ENCODE measurements around the gene KRTAP9-7.
"Not testable (repeated sequence)": the region's sequence is repeated elsewhere in the genome, so short reads cannot be mapped to it uniquely, and the experiment has no call there.

The KRTAP9-7 gene, protein sequence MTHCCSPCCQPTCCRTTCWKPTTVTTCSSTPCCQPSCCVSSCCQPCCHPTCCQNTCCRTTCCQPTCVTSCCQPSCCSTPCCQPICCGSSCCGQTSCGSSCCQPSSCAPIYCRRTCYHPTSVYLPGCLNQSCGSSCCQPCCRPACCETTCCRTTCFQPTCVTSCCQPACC

DNA sequence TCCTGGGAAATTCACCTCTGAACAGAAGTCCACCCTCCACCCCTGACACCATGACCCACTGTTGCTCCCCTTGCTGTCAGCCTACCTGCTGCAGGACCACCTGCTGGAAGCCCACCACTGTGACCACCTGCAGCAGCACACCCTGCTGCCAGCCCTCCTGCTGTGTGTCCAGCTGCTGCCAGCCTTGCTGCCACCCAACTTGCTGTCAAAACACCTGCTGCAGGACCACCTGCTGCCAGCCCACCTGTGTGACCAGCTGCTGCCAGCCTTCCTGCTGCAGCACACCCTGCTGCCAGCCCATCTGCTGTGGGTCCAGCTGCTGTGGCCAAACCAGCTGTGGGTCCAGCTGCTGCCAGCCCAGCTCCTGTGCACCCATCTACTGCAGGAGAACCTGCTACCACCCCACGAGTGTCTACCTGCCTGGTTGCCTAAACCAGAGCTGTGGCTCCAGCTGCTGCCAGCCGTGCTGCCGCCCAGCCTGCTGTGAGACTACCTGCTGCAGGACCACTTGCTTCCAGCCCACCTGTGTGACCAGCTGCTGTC, at the start of gene KRTAP9-7:
TSS of gene KRTAP9-7 (plus strand) at position 51 of the 543 bp plus-strand sequence. CDS start at position 51, 0 bp downstream.
- not testable (repeated sequence) for DNase-seq

DNA sequence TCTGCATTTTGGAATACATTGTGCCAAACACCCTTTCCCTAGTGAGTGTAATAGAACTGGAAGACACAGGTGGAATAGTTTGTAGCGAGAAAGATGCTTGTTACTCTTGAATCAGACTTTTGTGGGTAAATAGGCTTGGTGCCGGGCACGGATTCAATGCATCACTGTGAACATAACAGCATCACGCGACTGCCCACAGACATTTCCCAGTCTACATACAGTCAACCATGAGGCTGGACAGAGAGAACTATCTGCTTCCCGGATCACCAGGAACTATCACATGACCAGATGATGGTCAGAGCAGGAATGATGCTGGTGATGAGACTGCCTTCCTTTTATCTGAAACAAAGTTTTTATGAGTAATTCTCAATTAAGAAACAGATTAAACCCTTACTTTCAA, 49.4 kb upstream of the KRTAP9-7 start:
- no peak for DNase-seq

DNA sequence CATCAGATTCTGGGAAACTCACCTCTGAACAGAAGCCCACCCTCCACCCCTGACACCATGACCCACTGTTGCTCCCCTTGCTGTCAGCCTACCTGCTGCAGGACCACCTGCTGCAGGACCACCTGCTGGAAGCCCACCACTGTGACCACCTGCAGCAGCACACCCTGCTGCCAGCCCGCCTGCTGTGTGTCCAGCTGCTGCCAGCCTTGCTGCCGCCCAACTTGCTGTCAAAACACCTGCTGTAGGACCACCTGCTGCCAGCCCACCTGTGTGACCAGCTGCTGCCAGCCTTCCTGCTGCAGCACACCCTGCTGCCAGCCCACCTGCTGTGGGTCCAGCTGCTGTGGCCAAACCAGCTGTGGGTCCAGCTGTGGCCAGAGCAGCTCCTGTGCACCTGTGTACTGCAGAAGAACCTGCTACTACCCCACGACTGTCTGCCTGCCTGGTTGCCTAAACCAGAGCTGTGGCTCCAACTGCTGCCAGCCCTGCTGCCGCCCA, 48.9 kb upstream of the KRTAP9-7 start, which contains the start of gene KRTAP9-2:
TSS of gene KRTAP9-2 (plus strand) at position 51 of the 498 bp plus-strand sequence. CDS start at position 58, 7 bp downstream.
- not testable (repeated sequence) for DNase-seq

DNA sequence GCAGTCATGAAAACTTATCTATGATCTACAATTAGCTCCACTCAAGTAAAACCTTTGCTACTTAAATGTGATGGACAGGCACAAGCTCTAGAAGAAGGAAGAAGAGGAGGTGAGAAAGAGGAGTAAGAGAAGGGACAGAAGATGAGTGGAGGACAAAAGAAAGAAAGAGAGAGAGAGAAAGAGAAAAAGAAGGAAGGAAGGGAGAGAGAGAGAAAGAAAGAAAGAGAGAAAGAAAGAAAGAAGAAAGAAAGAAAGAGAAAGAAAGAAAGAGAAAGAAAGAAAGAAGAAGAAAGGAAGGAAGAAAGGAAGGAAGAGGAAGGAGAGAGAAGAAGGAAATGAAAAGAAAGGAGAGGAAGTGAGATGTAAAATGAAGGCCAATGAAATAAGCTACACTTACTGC, 45.4 kb upstream of the KRTAP9-7 start:
- no peak for DNase-seq

DNA sequence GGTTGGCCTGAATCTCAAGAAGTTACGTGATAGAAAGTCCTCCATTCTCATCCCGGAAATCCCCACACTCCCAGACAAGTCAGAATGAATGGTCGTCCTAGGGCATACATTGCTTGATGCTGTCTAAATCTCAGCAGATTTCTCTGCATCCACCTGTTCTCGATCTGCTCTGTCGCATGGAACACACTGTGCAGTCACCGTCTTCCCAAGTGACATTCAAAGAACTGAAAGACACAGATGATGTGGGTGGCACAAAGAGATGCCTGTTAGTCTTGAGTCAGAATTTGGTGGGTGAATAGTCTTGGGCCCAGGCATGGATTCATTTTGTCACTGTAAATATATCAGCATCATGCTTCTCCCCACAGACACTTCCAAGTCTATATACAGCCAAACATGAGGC, 43.8 kb upstream of the KRTAP9-7 start:
- DNase-seq: no peak

DNA sequence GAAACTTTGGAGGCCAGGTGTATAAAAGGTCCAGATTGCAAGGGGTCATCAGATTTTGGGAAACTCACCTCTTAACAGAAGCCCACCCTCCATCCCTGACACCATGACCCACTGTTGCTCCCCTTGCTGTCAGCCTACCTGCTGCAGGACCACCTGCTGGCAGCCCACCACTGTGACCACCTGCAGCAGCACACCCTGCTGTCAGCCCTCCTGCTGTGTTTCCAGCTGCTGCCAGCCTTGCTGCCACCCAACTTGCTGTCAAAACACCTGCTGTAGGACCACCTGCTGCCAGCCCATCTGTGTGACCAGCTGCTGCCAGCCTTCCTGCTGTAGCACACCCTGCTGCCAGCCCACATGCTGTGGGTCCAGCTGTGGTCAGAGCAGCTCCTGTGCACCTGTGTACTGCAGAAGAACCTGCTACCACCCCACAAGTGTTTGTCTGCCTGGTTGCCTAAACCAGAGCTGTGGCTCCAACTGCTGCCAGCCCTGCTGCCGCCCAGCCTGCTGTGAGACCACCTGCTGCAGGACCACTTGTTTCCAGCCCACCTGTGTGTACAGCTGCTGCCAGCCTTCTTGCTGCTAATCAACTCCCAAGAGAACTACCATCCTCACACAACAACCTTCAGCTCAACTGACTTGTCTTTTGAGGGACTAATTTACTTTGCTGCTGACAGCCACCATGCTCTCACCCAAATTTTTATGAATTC, 42.9 kb upstream of the KRTAP9-7 start, which contains the start of gene KRTAP9-3:
TSS of gene KRTAP9-3 (plus strand) at position 51 of the 707 bp plus-strand sequence. CDS start at position 104, 53 bp downstream.
- not testable (repeated sequence) for DNase-seq

DNA sequence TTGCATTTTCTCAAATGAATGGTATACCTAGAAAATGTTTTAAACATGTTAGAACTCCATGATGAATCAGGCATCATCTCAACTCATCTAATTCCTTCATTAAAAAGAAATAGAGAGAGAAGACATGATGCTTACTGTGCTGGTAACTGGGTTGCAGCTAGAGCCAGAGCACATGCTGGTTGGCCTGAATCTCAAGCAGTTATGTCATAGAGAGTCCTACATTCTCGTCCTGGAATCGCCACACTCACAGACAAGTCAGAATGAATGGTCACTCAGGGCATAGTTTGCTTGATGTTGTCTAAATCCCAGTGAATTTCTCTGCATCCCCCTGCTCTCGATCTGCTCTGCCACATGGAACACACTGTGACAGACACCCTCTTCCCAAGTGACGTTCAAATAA, 38.4 kb upstream of the KRTAP9-7 start:
- DNase-seq: not testable (repeated sequence)

DNA sequence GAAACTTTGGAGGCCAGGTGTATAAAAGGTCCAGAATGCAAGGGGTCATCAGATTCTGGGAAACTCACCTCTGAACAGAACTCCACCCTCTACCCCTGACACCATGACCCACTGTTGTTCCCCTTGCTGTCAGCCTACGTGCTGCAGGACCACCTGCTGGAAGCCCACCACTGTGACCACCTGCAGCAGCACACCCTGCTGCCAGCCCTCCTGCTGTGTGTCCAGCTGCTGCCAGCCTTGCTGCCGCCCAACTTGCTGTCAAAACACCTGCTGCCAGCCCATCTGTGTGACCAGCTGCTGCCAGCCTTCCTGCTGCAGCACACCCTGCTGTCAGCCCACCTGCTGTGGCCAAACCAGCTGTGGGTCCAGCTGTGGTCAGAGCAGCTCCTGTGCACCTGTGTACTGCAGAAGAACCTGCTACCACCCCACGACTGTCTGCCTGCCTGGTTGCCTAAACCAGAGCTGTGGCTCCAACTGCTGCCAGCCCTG, 37.5 kb upstream of the KRTAP9-7 start, which contains the start of gene KRTAP9-8:
TSS of gene KRTAP9-8 (plus strand) at position 51 of the 489 bp plus-strand sequence. CDS start at position 104, 53 bp downstream.
- not testable (repeated sequence) for DNase-seq

DNA sequence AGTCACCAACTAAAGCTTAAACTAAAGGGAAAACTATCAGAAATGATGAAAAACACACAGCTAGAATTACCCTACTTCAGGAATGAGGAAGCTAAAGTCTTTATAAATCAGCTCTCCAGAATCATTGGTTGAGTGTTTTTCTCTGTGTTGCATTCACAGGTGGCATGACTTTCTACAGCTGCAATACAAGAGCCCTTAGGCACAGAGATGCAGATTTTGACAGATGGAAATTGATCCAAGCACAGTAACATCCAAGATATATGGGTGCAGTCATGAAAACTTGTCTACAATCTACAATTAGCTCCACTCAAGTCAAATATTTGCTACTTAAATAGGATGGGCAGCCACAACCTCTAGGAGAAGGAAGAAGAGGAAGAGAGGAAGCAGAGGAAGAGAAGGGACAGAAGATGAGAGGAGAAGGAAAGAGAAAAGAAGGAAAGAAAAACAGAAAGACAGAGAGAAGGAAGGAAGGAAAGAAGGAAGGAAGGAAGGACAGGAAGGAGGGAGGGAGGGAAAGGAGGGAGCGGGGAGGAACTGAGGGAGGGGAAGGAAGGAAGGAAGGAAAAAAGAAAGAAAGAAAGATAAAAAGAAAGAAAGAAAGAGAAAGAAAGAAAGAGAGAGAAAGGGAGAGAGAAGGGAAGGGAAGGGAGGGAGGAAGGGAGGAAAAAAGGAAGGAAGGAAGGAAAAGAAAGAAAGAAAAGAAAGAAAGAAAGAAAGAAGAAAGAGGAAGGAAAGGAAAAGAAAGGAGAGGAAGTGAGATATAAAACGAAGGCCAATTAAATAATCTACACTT, 28.3 kb upstream of the KRTAP9-7 start:
- DNase-seq: not testable (repeated sequence)

DNA sequence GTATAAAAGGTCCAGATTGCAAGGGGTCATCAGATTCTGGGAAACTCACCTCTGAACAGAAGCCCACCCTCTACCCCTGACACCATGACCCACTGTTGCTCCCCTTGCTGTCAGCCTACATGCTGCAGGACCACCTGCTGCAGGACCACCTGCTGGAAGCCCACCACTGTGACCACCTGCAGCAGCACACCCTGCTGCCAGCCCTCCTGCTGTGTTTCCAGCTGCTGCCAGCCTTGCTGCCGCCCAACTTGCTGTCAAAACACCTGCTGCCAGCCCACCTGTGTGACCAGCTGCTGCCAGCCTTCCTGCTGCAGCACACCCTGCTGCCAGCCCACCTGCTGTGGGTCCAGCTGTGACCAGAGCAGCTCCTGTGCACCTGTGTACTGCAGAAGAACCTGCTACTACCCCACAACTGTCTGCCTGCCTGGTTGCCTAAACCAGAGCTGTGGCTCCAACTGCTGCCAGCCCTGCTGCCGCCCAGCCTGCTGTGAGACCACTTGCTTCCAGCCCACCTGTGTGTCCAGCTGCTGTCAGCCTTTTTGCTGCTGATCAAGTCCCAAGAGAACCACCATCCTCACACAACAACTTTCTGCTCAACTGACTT, 25.8 kb upstream of the KRTAP9-7 start, which contains the start of gene KRTAP9-4:
TSS of gene KRTAP9-4 (plus strand) at position 51 of the 604 bp plus-strand sequence. CDS start at position 85, 34 bp downstream.
- not testable (repeated sequence) for DNase-seq

DNA sequence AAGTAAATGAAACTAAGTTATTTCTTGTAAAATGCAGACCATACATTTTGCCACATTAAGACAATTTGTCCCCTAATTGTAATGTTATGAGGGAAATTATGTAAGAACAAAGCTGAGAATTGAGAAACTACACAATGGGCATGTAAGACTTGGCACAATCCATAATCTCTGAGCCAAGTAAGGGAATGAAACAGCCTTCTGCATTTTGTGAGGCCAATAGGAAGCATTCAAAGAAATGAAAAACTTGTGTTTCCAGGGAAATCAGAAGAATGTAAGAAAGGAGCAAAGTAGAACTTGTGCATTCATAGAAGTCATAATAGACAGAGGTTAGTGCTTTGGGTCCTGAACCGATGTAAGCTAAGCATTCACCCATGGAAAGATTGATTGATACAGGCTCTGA, 24.2 kb upstream of the KRTAP9-7 start:
- DNase-seq: no peak

DNA sequence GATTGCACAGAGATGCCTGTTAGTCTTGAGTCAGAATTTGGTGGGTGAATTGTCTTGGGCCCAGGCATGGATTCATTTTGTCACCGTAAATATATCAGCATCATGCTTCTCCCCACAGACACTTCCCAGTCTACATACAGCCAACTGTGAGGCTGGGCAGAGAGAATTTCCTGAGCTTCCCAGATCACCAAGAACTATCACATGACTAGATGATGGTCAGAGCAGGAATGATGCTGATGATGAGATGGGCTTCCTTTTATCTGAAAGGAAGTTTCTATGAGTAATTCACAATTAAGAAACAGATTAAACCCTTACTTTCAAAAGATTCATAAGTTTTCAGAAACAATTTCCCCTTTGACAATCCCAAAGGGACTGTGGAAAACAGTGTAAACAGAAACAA, 20.6 kb upstream of the KRTAP9-7 start:
- DNase-seq: peak; percentile 17

DNA sequence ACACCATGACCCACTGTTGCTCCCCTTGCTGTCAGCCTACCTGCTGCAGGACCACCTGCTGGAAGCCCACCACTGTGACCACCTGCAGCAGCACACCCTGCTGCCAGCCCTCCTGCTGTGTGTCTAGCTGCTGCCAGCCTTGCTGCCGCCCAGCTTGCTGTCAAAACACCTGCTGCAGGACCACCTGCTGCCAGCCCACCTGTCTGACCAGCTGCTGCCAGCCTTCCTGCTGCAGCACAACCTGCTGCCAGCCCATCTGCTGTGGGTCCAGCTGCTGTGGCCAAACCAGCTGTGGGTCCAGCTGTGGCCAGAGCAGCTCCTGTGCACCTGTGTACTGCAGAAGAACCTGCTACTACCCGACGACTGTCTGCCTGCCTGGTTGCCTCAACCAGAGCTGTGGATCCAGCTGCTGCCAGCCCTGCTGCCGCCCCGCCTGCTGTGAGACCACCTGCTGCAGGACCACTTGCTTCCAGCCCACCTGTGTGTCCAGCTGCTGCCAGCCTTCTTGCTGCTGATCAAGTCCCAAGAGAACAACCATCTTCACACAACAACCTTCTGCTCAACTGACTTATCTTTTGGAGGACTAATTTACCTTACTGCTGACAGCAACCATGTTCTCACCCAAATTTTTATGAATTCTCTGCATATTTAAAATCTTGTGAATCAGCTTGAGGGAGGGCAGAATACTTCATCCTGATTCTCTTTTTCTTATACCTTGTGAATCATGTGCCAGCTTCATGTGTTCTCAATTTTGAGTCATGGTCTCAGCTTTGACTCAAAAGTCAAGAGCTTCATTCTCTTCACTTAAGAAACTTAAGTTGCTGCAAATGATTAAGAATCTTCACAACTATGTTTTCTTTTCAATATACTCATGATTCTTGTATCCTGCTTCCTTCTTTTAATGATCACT, 19.9 kb upstream of the KRTAP9-7 start, which contains the start of gene KRTAP9-9:
TSS of gene KRTAP9-9 (plus strand) at position 4 of the 910 bp plus-strand sequence.
- peak; percentile 80 for DNase-seq

DNA sequence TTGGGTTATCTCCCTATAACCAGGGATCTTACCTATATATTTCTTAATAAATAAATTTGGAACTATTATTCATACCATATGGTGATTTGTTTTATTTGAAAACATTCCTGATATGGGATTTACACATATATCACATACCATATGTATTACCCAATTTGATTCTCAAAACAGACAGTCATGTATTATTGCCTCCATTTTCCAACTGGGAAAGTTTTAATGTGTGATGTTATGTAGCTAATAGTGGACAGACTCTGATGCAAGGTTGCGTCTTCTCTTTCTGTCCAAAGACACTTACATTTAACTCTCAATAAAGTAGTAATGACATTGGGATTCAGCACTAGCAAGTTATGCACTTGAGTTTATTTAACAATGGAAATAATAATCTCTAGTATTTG, 19.2 kb upstream of the KRTAP9-7 start:
- peak; percentile 68 for DNase-seq

DNA sequence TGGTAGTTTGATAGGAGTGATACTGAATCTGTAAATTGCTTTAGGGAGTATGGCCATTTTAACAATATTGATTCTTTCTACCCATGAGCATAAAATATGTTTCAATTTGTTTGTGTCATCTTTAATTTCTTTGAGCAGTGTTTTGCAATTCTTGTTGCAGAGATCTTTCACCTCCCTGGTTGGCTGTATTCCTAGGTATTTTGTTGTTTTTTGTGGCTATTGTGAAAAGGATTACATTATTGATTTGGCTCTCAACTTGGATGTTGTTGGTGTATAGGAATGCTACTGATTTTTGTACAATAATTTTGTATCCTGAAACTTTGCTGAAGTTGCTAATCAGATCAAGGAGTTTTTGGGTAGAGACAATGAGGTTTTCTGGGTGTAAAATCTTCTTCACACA, 17.1 kb upstream of the KRTAP9-7 start:
- no peak for DNase-seq

DNA sequence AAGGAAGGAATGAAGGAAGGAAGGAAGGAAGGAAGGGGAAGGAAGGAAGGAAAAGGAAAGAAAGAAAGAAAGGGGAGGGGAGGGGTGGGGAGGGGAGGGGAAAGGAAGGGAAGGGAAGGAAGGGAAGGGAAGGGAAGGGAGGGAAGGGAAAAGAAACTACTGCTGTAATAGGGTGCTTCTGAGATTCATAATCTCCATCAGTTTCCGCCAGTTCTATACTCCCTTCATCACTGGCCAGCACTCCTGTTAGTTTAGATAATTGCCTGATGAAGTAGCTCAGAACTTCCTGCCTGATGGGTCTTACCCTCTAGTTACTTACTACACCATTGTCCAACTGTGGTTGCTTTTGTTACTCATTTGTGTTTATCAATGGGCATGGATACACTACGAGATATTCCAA, 12.3 kb upstream of the KRTAP9-7 start:
- DNase-seq: no peak

DNA sequence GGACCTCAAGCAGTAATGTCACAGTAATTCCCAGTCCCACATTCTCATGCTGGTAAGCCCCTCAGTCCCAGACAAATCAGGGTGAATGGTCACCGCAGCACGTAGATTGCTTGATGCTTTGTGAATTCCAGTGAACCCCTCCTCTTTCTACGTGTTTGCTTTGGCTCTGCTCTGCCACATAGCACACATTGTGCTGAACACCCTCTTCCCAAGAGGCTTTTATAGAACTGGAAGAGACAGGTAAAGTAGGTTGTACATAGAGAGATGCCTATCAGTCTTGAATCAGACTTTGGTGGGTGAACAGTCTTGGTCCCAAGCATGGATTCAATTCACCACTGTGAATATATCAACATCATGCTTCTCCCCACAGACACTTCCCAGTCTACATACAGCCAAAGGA, 10.9 kb upstream of the KRTAP9-7 start:
- DNase-seq: no peak

DNA sequence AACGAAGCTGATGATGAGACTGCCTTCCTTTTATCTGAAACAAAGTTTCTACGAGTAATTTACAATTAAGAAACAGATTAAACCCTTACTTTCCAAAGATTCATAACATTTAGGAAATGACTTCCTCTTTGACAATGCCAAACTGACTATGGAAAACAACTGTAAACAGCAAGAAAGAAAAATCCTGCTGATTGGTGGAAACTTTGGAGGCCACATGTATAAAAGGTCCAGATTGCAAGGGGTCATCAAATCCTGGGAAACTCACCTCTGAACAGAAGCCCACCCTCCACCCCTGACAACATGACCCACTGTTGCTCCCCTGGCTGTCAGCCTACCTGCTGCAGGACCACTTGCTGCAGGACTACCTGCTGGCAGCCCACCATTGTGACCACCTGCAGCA, 10.4 kb upstream of the KRTAP9-7 start, which contains the start of gene KRTAP9-6:
TSS of gene KRTAP9-6 (plus strand) at position 301 of the 400 bp plus-strand sequence. CDS start at position 301, 0 bp downstream.
- DNase-seq: no peak

DNA sequence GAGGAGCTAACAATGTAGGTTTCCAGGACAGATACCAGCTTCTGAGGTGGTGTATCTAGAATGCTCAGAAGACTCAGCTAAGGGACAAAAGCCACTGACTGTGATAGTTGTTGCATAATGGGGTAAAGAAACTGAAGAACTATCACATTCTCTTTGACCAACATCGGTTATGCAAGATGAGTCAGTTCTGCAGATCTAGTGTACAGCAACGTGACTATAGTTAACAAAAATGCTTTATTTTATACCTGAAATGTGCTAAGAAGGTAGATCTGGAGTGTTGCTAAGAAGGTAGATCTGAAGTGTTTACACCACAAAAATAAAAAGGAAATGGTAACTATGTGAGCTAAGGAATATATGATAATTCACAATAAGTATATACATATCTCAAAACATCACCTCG, 7.8 kb upstream of the KRTAP9-7 start:
- DNase-seq: no peak

DNA sequence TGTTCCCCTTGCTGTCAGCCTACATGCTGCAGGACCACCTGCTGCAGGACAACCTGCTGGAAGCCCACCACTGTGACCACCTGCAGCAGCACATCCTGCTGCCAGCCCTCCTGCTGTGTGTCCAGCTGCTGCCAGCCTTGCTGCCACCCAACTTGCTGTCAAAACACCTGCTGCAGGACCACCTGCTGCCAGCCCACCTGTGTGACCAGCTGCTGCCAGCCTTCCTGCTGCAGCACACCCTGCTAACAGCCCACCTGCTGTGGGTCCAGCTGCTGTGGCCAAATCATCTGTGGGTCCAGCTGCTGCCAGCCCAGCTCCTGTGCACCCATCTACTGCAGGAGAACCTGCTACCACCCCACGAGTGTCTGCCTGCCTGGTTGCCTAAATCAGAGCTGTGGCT, 4.2 kb upstream of the KRTAP9-7 start:
- not testable (repeated sequence) for DNase-seq

DNA sequence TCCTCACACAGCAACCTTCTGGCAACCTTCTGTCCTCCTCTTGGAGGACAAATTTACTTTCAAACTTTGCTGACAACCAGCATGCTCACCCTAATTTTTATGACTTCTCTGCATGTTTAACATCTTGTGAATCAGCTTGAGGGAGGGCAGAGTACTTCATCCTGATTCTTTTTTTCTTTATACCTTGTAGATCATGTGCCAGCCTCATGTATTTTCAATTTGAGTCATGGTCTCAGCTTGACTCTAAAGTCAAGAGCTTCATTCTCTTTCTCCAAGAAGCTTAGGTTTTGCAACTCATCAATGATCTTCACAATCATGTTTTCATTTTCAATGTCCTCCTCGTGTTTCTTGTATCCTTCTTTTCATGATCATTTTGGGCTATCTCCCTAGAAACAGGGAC, 3.6 kb upstream of the KRTAP9-7 start:
- DNase-seq: no peak
